HG03520 (cell line): ENCODE data around the gene RRAD.
"Not testable (repeated sequence)": the region's sequence is repeated elsewhere in the genome, so short reads cannot be mapped to it uniquely, and the experiment has no call there.

Experiments
- ATAC-seq: cut with Tn5 transposase; IDR thresholded peaks from one replicate; pipeline ENCODE4 v1.9.1; 2021; ENCODE audit warnings: mild to moderate bottlenecking, moderate library complexity; ENCODE audit not compliant: unreplicated experiment

RRAD gene

DNA sequence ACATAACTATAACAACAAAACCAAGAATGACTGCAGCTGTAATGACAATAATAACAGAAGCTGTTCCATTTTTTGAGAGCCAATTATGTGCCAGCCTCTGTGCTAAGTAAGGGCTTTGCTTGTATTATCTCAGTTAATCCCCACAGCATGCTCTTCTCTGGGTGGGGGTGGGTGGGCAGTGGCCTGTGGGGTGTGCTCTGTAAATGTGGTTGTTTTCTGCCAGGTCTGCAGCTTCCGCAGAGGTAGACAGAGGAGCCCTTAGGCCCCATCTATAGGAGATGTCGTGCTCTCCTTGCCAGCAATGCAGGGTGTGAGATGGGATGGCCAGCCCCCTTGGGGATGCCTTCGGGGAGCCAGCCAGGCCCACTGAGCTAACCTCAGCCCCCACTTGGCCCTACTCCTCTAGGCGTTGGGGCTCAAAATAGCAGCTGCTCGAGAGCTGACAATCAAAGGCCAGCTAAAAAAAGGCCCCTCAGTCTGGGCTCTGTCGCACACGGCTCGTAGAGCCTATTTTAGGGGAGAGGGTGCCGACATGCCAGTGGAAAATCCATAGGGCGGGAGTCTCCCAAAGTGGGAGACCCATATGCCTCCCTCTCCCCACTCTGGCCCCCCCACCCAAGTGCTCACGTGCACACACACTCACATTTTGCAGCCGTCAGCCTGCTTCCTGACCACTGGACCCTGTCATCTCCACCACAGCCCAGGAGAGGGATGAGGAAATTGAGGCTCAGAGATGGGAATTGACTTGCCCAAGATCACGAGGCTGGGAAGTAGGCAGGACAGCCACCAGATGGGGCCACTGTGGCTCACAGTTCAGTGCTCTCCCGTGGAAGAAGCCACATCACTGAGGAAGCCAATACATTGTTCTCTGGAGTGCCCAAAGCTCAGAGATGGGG lies 22.4 kb downstream of the RRAD start:
- no peak for ATAC-seq

GRCh38 chr16:66901626-66902025 lies 23.7 kb downstream of the RRAD start:
- no peak for ATAC-seq

GRCh38 chr16:66900721-66901441 lies 24.5 kb downstream of the RRAD start:
- ATAC-seq = no peak

- ATAC-seq = no peak
These were observed 25.2 kb downstream of the RRAD start for GRCh38 chr16:66899945-66900710.

GRCh38 chr16:66899310-66899944 lies 25.9 kb downstream of the RRAD start:
- no peak for ATAC-seq

GRCh38 chr16:66898933-66899309 lies 26.4 kb downstream of the RRAD start:
- ATAC-seq = no peak

GRCh38 chr16:66898207-66898606 lies 27.1 kb downstream of the RRAD start:
- ATAC-seq = no peak

DNA sequence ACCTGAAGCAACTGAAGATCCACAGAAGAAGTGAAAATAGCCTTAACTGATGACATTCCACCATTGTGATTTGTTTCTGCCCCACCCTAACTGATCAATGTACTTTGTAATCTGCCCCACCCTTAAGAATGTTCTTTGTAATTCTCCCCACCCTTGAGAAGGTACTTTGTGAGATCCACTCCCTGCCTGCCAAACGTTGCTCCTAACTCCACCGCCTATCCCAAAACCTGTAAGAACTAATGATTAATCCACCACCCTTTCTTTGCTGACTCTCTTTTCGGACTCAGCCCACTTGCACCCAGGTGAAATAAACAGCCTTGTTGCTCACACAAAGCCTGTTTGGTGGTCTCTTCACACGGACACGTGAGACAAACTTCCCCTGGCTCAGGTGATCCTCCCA lies 28.7 kb downstream of the RRAD start:
- not testable (repeated sequence) for ATAC-seq

- no peak for ATAC-seq
These were observed 29.3 kb downstream of the RRAD start for GRCh38 chr16:66895999-66896398.

GRCh38 chr16:66895689-66895979 lies 29.7 kb downstream of the RRAD start:
- no peak for ATAC-seq

DNA sequence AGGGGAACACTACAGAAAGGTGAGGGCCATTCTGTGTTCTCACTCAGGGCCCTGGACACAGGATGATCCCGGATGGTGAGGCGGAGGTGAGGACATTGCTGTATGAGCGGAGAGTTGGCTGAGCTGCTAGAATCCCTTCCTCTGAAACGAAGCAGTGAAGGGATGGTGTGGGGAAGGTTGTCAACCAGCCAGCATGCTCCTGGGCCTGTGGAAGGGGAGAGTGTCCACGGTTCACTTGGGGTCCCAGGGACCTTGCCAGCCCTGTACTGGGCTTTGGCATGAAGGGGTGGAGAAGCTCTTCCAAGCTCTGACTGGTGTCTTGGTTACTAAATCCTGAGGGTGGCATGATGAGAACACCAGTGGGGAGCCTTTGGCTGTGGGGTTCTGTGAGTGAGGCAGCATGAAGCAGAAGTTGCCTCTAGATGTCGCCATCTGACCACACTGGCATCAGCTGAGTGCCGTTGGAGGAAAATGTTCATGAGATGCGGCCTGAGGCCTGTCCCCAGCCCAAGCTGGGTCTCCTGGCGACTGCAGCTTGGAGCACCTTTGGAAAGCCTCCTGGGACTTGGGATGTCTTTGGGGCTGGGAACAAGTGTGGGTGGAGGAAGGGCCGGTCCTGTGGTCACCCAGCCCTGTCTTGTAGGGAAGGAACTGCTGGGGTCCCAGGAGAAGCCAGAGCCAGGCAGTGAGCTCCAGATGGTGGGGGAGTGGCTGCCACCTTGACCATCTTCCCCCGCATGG lies 30.2 kb downstream of the RRAD start:
- no peak for ATAC-seq

DNA sequence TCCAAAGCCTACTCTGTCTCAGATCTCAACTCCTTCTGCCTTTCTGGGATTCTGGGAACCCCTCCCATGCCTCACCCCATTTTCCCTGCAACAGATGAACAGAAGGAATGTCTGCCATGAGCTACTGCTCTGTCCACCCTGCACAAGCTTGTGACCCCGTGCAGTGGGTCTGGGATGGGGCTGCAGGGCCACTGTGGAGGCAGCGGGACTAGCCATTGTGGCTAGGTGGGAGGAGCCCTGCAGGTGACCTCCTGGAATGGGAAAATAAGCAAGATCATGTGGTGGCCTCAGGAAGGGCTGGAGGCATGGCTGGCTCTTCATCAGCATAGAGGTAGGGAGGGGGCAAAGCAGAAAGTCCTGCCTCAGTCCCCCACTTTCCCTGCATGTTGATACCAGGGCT lies 31.3 kb downstream of the RRAD start:
- ATAC-seq = no peak

- ATAC-seq = no peak
These were observed 33.5 kb downstream of the RRAD start for GRCh38 chr16:66891797-66892196.

DNA sequence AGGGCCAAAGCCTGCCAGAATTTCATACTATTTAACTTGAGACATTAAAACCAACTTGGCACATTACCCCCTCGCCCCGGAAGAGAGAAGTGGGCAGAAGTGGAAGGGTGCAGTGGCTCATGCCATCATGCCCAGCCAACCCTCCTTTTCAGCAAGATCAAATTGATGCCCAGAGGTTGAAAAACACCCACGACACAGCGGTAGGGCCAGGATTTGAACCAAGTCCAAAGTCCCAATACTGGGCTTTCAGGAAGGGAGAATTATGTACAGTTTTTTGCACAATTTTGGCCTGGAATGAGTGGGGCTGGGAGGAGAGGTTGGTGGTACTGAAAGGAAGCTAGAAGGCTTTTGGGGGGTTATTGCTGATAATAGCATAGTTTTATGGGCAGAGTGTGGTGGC lies 34.0 kb downstream of the RRAD start:
- ATAC-seq = no peak

- ATAC-seq = no peak
These were observed 34.5 kb downstream of the RRAD start for GRCh38 chr16:66890799-66891198.

GRCh38 chr16:66889622-66890021 lies 35.7 kb downstream of the RRAD start:
- ATAC-seq = no peak

- no peak for ATAC-seq
These were observed 36.4 kb downstream of the RRAD start for GRCh38 chr16:66888647-66889615.

- ATAC-seq = no peak
These were observed 38.4 kb downstream of the RRAD start for GRCh38 chr16:66886914-66887313.

- no peak for ATAC-seq
These were observed 39.0 kb downstream of the RRAD start for GRCh38 chr16:66886321-66886720.
